ENCODE results near the gene NELL1. TPM values are rescaled to one million over a fixed set of nuclear protein-coding genes. Genes with fewer than 3 reads are reported as not detected.

Gene NELL1
- total and polyA plus RNA-seq, 7 experiments from 2014 or later = not detected

- no peak overlapping the region for H3K27ac Mint-ChIP-seq
- DNase-seq (no peak), ATAC-seq (no peak)
- peaks cover 0 to 6% (median 2%) of the 10 kb centered on the region in 11 donors for H3K9me3 Mint-ChIP-seq
- no peaks in the 10 kb centered on the region for H3K27me3 ChIP-seq (ENCODE audit: control insufficient read depth in 2 of 2, insufficient read depth in 2 of 2, low read length in 2 of 2)
- no peaks in the 10 kb centered on the region for H3K27me3 Mint-ChIP-seq
- H3K27ac ChIP-seq (ENCODE audit: low read depth, low read length) = no peak overlapping the region
- H3K36me3 Mint-ChIP-seq = no peaks in the 10 kb centered on the region
- no peak overlapping the region for H3K4me3 Mint-ChIP-seq
- POLR2A ChIA-PET = no interaction called here
- H3K4me1 Mint-ChIP-seq = no peaks in the 10 kb centered on the region
- CTCF ChIA-PET = no interaction called here
- no peaks in the 10 kb centered on the region for H3K9me3 ChIP-seq (ENCODE audit: control insufficient read depth in 2 of 3, low read length in 3 of 3)
- no peaks in the 10 kb centered on the region for H3K36me3 ChIP-seq (ENCODE audit: control insufficient read depth in 2 of 3, insufficient read depth in 3 of 3, low read length in 3 of 3)
- intact Hi-C loops (cut with micrococcal nuclease) = no loop called here
- H3K4me3 ChIP-seq (ENCODE audit: low read length) = no peak overlapping the region
- H3K4me1 ChIP-seq (ENCODE audit: control insufficient read depth in 2 of 2, insufficient read depth in 2 of 2, low read length in 2 of 2) = no peaks in the 10 kb centered on the region
These were observed 942.9 kb downstream of the NELL1 start for GRCh38 chr11:21612326-21612725.

- Mint-ChIP-seq H3K9me3 (peaks cover 0 to 11% (median 2%) of the 10 kb centered on the region in 11 donors), H3K27ac (no peak overlapping the region), H3K4me1 (no peaks in the 10 kb centered on the region), H3K4me3 (no peak overlapping the region), H3K36me3 (no peaks in the 10 kb centered on the region), H3K27me3 (no peaks in the 10 kb centered on the region)
- DNase-seq = no peak
- intact Hi-C loops (cut with micrococcal nuclease) = no loop called here
- ChIA-PET POLR2A (no interaction called here), CTCF (no interaction called here)
- Histone ChIP-seq H3K27me3 (ENCODE audit: control insufficient read depth in 2 of 2, insufficient read depth in 2 of 2, low read length in 2 of 2) (no peaks in the 10 kb centered on the region), H3K4me3 (ENCODE audit: low read length) (no peak overlapping the region), H3K27ac (ENCODE audit: low read depth, low read length) (no peak overlapping the region), H3K9me3 (ENCODE audit: control insufficient read depth in 2 of 3, low read length in 3 of 3) (no peaks in the 10 kb centered on the region), H3K36me3 (ENCODE audit: control insufficient read depth in 2 of 3, insufficient read depth in 3 of 3, low read length in 3 of 3) (no peaks in the 10 kb centered on the region), H3K4me1 (ENCODE audit: control insufficient read depth in 2 of 2, insufficient read depth in 2 of 2, low read length in 2 of 2) (no peaks in the 10 kb centered on the region)
- ATAC-seq = no peak
These were observed 945.6 kb downstream of the NELL1 start for GRCh38 chr11:21614961-21615360.

- H3K9me3 Mint-ChIP-seq = peaks cover 0 to 8% (median 2%) of the 10 kb centered on the region in 11 donors
- POLR2A ChIA-PET = no interaction called here
- no peaks in the 10 kb centered on the region for H3K27me3 Mint-ChIP-seq
- no peaks in the 10 kb centered on the region for H3K4me1 Mint-ChIP-seq
- Histone ChIP-seq H3K27me3 (ENCODE audit: control insufficient read depth in 2 of 2, insufficient read depth in 2 of 2, low read length in 2 of 2) (no peaks in the 10 kb centered on the region), H3K4me1 (ENCODE audit: control insufficient read depth in 2 of 2, insufficient read depth in 2 of 2, low read length in 2 of 2) (no peaks in the 10 kb centered on the region), H3K36me3 (ENCODE audit: control insufficient read depth in 2 of 3, insufficient read depth in 3 of 3, low read length in 3 of 3) (no peaks in the 10 kb centered on the region), H3K4me3 (ENCODE audit: low read length) (no peak overlapping the region), H3K9me3 (ENCODE audit: control insufficient read depth in 2 of 3, low read length in 3 of 3) (no peaks in the 10 kb centered on the region), H3K27ac (ENCODE audit: low read depth, low read length) (no peak overlapping the region)
- no peak for DNase-seq
- no peak for ATAC-seq
- H3K27ac Mint-ChIP-seq = no peak overlapping the region
- no peak overlapping the region for H3K4me3 Mint-ChIP-seq
- CTCF ChIA-PET = no interaction called here
- intact Hi-C loops (cut with micrococcal nuclease) = no loop called here
- no peaks in the 10 kb centered on the region for H3K36me3 Mint-ChIP-seq
These were observed 946.6 kb downstream of the NELL1 start for GRCh38 chr11:21615955-21616371.

GRCh38 chr11:21622566-21622965 lies 953.2 kb downstream of the NELL1 start:
- Histone ChIP-seq H3K36me3 (ENCODE audit: control insufficient read depth in 2 of 3, insufficient read depth in 3 of 3, low read length in 3 of 3) (no peaks in the 10 kb centered on the region), H3K4me3 (ENCODE audit: low read length) (no peak overlapping the region), H3K27me3 (ENCODE audit: control insufficient read depth in 2 of 2, insufficient read depth in 2 of 2, low read length in 2 of 2) (no peaks in the 10 kb centered on the region), H3K4me1 (ENCODE audit: control insufficient read depth in 2 of 2, insufficient read depth in 2 of 2, low read length in 2 of 2) (no peaks in the 10 kb centered on the region), H3K9me3 (ENCODE audit: control insufficient read depth in 2 of 3, low read length in 3 of 3) (no peaks in the 10 kb centered on the region), H3K27ac (ENCODE audit: low read depth, low read length) (no peak overlapping the region)
- ChIA-PET CTCF (no interaction called here), POLR2A (no interaction called here)
- Mint-ChIP-seq H3K4me3 (no peak overlapping the region), H3K9me3 (peaks cover 0 to 18% (median 3%) of the 10 kb centered on the region in 11 donors), H3K4me1 (no peaks in the 10 kb centered on the region), H3K27ac (no peak overlapping the region), H3K36me3 (no peaks in the 10 kb centered on the region), H3K27me3 (no peaks in the 10 kb centered on the region)
- DNase-seq = no peak
- no peak for ATAC-seq
- intact Hi-C loops (cut with micrococcal nuclease) = no loop called here

- no peaks in the 10 kb centered on the region for H3K36me3 Mint-ChIP-seq
- CTCF ChIA-PET = no interaction called here
These were observed 953.6 kb downstream of the NELL1 start for GRCh38 chr11:21622995-21623394.

More at GRCh38 chr11:21622995-21623394, 953.6 kb downstream of the NELL1 start:
- Mint-ChIP-seq H3K27me3 (no peaks in the 10 kb centered on the region), H3K27ac (no peak overlapping the region), H3K4me3 (no peak overlapping the region), H3K9me3 (peaks cover 0 to 23% (median 3%) of the 10 kb centered on the region in 11 donors), H3K4me1 (no peaks in the 10 kb centered on the region)
- intact Hi-C loops (cut with micrococcal nuclease) = no loop called here
- no peak for ATAC-seq
- no peaks in the 10 kb centered on the region for H3K9me3 ChIP-seq (ENCODE audit: control insufficient read depth in 2 of 3, low read length in 3 of 3)
- H3K27ac ChIP-seq (ENCODE audit: low read depth, low read length) = no peak overlapping the region
- POLR2A ChIA-PET = no interaction called here
- H3K4me3 ChIP-seq (ENCODE audit: low read length) = no peak overlapping the region
- H3K27me3 ChIP-seq (ENCODE audit: control insufficient read depth in 2 of 2, insufficient read depth in 2 of 2, low read length in 2 of 2) = no peaks in the 10 kb centered on the region
- no peak for DNase-seq
- no peaks in the 10 kb centered on the region for H3K4me1 ChIP-seq (ENCODE audit: control insufficient read depth in 2 of 2, insufficient read depth in 2 of 2, low read length in 2 of 2)
- H3K36me3 ChIP-seq (ENCODE audit: control insufficient read depth in 2 of 3, insufficient read depth in 3 of 3, low read length in 3 of 3) = no peaks in the 10 kb centered on the region

Other genes starting within 250 kb of the NELL1 start
- not detected for gene SLC6A5, start 70.0 kb upstream of the NELL1 start, total RNA-seq
- gene SLC6A5, start 70.0 kb upstream of the NELL1 start, polyA plus RNA-seq = not detected

Measured in naive thymus-derived CD4-positive, alpha-beta T cell (primary cell).